Measurements from ENCODE around the gene RBBP9.

RBBP9 gene

GRCh38 chr20:18496740-18497592 lies at the start of gene RBBP9:
RBBP9 (minus strand) TSS chr20:18497225; CDS start chr20:18497167, 58 bp downstream.
- H3K36me3 ChIP-seq (ENCODE audit: control insufficient read depth, insufficient read depth, low read length, severe bottlenecking): no peaks in the 10 kb centered on the region
- no peaks in the 10 kb centered on the region for H3K27me3 ChIP-seq (replicated peaks; ENCODE audit: control insufficient read depth, insufficient read depth, low read length)
- peaks cover 25% of the 10 kb centered on the region for H3K4me1 ChIP-seq (ENCODE audit: control insufficient read depth, insufficient read depth, low read length)
- H3K9ac ChIP-seq (ENCODE audit: low read length): peak within 1 kb of the TSS; percentile 96
- peak within 1 kb of the TSS; percentile 100 for H3K4me3 ChIP-seq (ENCODE audit: low read length)
- no peaks in the 10 kb centered on the region for H3K9me3 ChIP-seq (ENCODE audit: control insufficient read depth, low read length)
- peak; percentile 92 for DNase-seq (ENCODE audit: low read depth)

- no peak overlapping the region for H3K9ac ChIP-seq (ENCODE audit: low read length)
- no peaks in the 10 kb centered on the region for H3K9me3 ChIP-seq (ENCODE audit: control insufficient read depth, low read length)
- no peak overlapping the region for H3K4me3 ChIP-seq (ENCODE audit: low read length)
- peaks cover 87% of the 10 kb centered on the region for H3K36me3 ChIP-seq (ENCODE audit: control insufficient read depth, insufficient read depth, low read length, severe bottlenecking)
- H3K27me3 ChIP-seq (replicated peaks; ENCODE audit: control insufficient read depth, insufficient read depth, low read length): no peaks in the 10 kb centered on the region
- DNase-seq (ENCODE audit: low read depth): no peak
- peaks cover 10% of the 10 kb centered on the region for H3K4me1 ChIP-seq (ENCODE audit: control insufficient read depth, insufficient read depth, low read length)
These were observed 48.5 kb upstream of the RBBP9 start for GRCh38 chr20:18545566-18545965.

GRCh38 chr20:18543932-18544331 lies 46.9 kb upstream of the RBBP9 start:
- Histone ChIP-seq H3K9me3 (ENCODE audit: control insufficient read depth, low read length) (no peaks in the 10 kb centered on the region), H3K4me1 (ENCODE audit: control insufficient read depth, insufficient read depth, low read length) (peaks cover 10% of the 10 kb centered on the region), H3K27me3 (replicated peaks; ENCODE audit: control insufficient read depth, insufficient read depth, low read length) (no peaks in the 10 kb centered on the region), H3K36me3 (ENCODE audit: control insufficient read depth, insufficient read depth, low read length, severe bottlenecking) (peaks cover 84% of the 10 kb centered on the region), H3K4me3 (ENCODE audit: low read length) (no peak overlapping the region), H3K9ac (ENCODE audit: low read length) (no peak overlapping the region)
- DNase-seq (ENCODE audit: low read depth): no peak

GRCh38 chr20:18543216-18543615 lies 46.2 kb upstream of the RBBP9 start:
- Histone ChIP-seq H3K4me1 (ENCODE audit: control insufficient read depth, insufficient read depth, low read length) (peaks cover 10% of the 10 kb centered on the region), H3K9ac (ENCODE audit: low read length) (no peak overlapping the region), H3K4me3 (ENCODE audit: low read length) (no peak overlapping the region), H3K36me3 (ENCODE audit: control insufficient read depth, insufficient read depth, low read length, severe bottlenecking) (peaks cover 81% of the 10 kb centered on the region), H3K27me3 (replicated peaks; ENCODE audit: control insufficient read depth, insufficient read depth, low read length) (no peaks in the 10 kb centered on the region), H3K9me3 (ENCODE audit: control insufficient read depth, low read length) (no peaks in the 10 kb centered on the region)
- no peak for DNase-seq (ENCODE audit: low read depth)

GRCh38 chr20:18541741-18542140 lies 44.7 kb upstream of the RBBP9 start:
- Histone ChIP-seq H3K4me1 (ENCODE audit: control insufficient read depth, insufficient read depth, low read length) (peaks cover 10% of the 10 kb centered on the region), H3K4me3 (ENCODE audit: low read length) (no peak overlapping the region), H3K9me3 (ENCODE audit: control insufficient read depth, low read length) (no peaks in the 10 kb centered on the region), H3K9ac (ENCODE audit: low read length) (no peak overlapping the region), H3K36me3 (ENCODE audit: control insufficient read depth, insufficient read depth, low read length, severe bottlenecking) (peaks cover 76% of the 10 kb centered on the region), H3K27me3 (replicated peaks; ENCODE audit: control insufficient read depth, insufficient read depth, low read length) (no peaks in the 10 kb centered on the region)
- DNase-seq (ENCODE audit: low read depth): no peak

- DNase-seq (ENCODE audit: low read depth): no peak
- no peak overlapping the region for H3K4me3 ChIP-seq (ENCODE audit: low read length)
- no peaks in the 10 kb centered on the region for H3K27me3 ChIP-seq (replicated peaks; ENCODE audit: control insufficient read depth, insufficient read depth, low read length)
- no peak overlapping the region for H3K9ac ChIP-seq (ENCODE audit: low read length)
- H3K36me3 ChIP-seq (ENCODE audit: control insufficient read depth, insufficient read depth, low read length, severe bottlenecking): peaks cover 70% of the 10 kb centered on the region
- peaks cover 10% of the 10 kb centered on the region for H3K4me1 ChIP-seq (ENCODE audit: control insufficient read depth, insufficient read depth, low read length)
- no peaks in the 10 kb centered on the region for H3K9me3 ChIP-seq (ENCODE audit: control insufficient read depth, low read length)
These were observed 40.6 kb upstream of the RBBP9 start for GRCh38 chr20:18537651-18538050.

- DNase-seq (ENCODE audit: low read depth): no peak
- H3K9ac ChIP-seq (ENCODE audit: low read length): no peak overlapping the region
- H3K4me3 ChIP-seq (ENCODE audit: low read length): no peak overlapping the region
- H3K36me3 ChIP-seq (ENCODE audit: control insufficient read depth, insufficient read depth, low read length, severe bottlenecking): peaks cover 74% of the 10 kb centered on the region
- no peaks in the 10 kb centered on the region for H3K4me1 ChIP-seq (ENCODE audit: control insufficient read depth, insufficient read depth, low read length)
- no peaks in the 10 kb centered on the region for H3K9me3 ChIP-seq (ENCODE audit: control insufficient read depth, low read length)
- no peaks in the 10 kb centered on the region for H3K27me3 ChIP-seq (replicated peaks; ENCODE audit: control insufficient read depth, insufficient read depth, low read length)
These were observed 37.1 kb upstream of the RBBP9 start for GRCh38 chr20:18533978-18534644.

- Histone ChIP-seq H3K27me3 (replicated peaks; ENCODE audit: control insufficient read depth, insufficient read depth, low read length) (no peaks in the 10 kb centered on the region), H3K4me3 (ENCODE audit: low read length) (no peak overlapping the region), H3K9ac (ENCODE audit: low read length) (no peak overlapping the region), H3K4me1 (ENCODE audit: control insufficient read depth, insufficient read depth, low read length) (no peaks in the 10 kb centered on the region), H3K36me3 (ENCODE audit: control insufficient read depth, insufficient read depth, low read length, severe bottlenecking) (peaks cover 77% of the 10 kb centered on the region), H3K9me3 (ENCODE audit: control insufficient read depth, low read length) (no peaks in the 10 kb centered on the region)
- DNase-seq (ENCODE audit: low read depth): no peak
These were observed 36.5 kb upstream of the RBBP9 start for GRCh38 chr20:18533491-18533890.

GRCh38 chr20:18532626-18533025 lies 35.6 kb upstream of the RBBP9 start:
- no peaks in the 10 kb centered on the region for H3K27me3 ChIP-seq (replicated peaks; ENCODE audit: control insufficient read depth, insufficient read depth, low read length)
- peaks cover 81% of the 10 kb centered on the region for H3K36me3 ChIP-seq (ENCODE audit: control insufficient read depth, insufficient read depth, low read length, severe bottlenecking)
- no peak for DNase-seq (ENCODE audit: low read depth)
- no peak overlapping the region for H3K4me3 ChIP-seq (ENCODE audit: low read length)
- no peak overlapping the region for H3K9ac ChIP-seq (ENCODE audit: low read length)
- peaks cover 7% of the 10 kb centered on the region for H3K4me1 ChIP-seq (ENCODE audit: control insufficient read depth, insufficient read depth, low read length)
- H3K9me3 ChIP-seq (ENCODE audit: control insufficient read depth, low read length): no peaks in the 10 kb centered on the region

- H3K4me3 ChIP-seq (ENCODE audit: low read length): no peak overlapping the region
- H3K36me3 ChIP-seq (ENCODE audit: control insufficient read depth, insufficient read depth, low read length, severe bottlenecking): peaks cover 86% of the 10 kb centered on the region
- no peaks in the 10 kb centered on the region for H3K27me3 ChIP-seq (replicated peaks; ENCODE audit: control insufficient read depth, insufficient read depth, low read length)
- peaks cover 32% of the 10 kb centered on the region for H3K4me1 ChIP-seq (ENCODE audit: control insufficient read depth, insufficient read depth, low read length)
- H3K9ac ChIP-seq (ENCODE audit: low read length): no peak overlapping the region
- no peaks in the 10 kb centered on the region for H3K9me3 ChIP-seq (ENCODE audit: control insufficient read depth, low read length)
- no peak for DNase-seq (ENCODE audit: low read depth)
These were observed 32.0 kb upstream of the RBBP9 start for GRCh38 chr20:18529041-18529440.

GRCh38 chr20:18527836-18528235 lies 30.8 kb upstream of the RBBP9 start:
- Histone ChIP-seq H3K4me3 (ENCODE audit: low read length) (no peak overlapping the region), H3K9me3 (ENCODE audit: control insufficient read depth, low read length) (no peaks in the 10 kb centered on the region), H3K9ac (ENCODE audit: low read length) (peak overlapping the region; percentile 5), H3K36me3 (ENCODE audit: control insufficient read depth, insufficient read depth, low read length, severe bottlenecking) (peaks cover 74% of the 10 kb centered on the region), H3K4me1 (ENCODE audit: control insufficient read depth, insufficient read depth, low read length) (peaks cover 35% of the 10 kb centered on the region), H3K27me3 (replicated peaks; ENCODE audit: control insufficient read depth, insufficient read depth, low read length) (no peaks in the 10 kb centered on the region)
- DNase-seq (ENCODE audit: low read depth): no peak
